ENCODE measurements around the gene ITGA2.

- TF ChIP-seq CTCF (IDR thresholded peaks at IDR 0.05), result no peak
- no peak for TF ChIP-seq POLR2AphosphoS5 (IDR thresholded peaks at IDR 0.05; ENCODE audit: insufficient read depth in 1 of 2, low read depth in 1 of 2)
These were observed 33.1 kb upstream of the ITGA2 start for GRCh38 chr5:52956014-52956413.
